Embryonic facial prominence (tissue), 1 donor: Measurements from ENCODE around the gene ZBTB20.

ENCODE experiments used
- DNase-seq: peaks from one replicate; pipeline ENCODE4 v3.0.0-alpha.2; 2016; ENCODE audit errors: extremely low spot score

Gene ZBTB20

GRCh38 chr3:114332342-114333179 lies 814.5 kb downstream of the ZBTB20 start:
- no peak for DNase-seq

- DNase-seq, result no peak
These were observed 815.4 kb downstream of the ZBTB20 start for GRCh38 chr3:114331710-114332109.

- DNase-seq, result no peak
These were observed 816.1 kb downstream of the ZBTB20 start for GRCh38 chr3:114331007-114331406.

- DNase-seq, result no peak
These were observed 817.3 kb downstream of the ZBTB20 start for GRCh38 chr3:114329823-114330222.

GRCh38 chr3:114328345-114328744 lies 818.7 kb downstream of the ZBTB20 start:
- DNase-seq, result no peak

GRCh38 chr3:114327665-114328064 lies 819.4 kb downstream of the ZBTB20 start:
- DNase-seq, result no peak

- DNase-seq, result no peak
These were observed 823.4 kb downstream of the ZBTB20 start for GRCh38 chr3:114323546-114324254.

- no peak for DNase-seq
These were observed 826.8 kb downstream of the ZBTB20 start for GRCh38 chr3:114320246-114320645.

GRCh38 chr3:114319453-114319852 lies 827.6 kb downstream of the ZBTB20 start:
- no peak for DNase-seq

- DNase-seq, result no peak
These were observed 828.8 kb downstream of the ZBTB20 start for GRCh38 chr3:114318295-114318694.

GRCh38 chr3:114314282-114314681 lies 832.8 kb downstream of the ZBTB20 start:
- DNase-seq, result no peak

- DNase-seq, result no peak
These were observed 833.7 kb downstream of the ZBTB20 start for GRCh38 chr3:114313426-114313825.

- no peak for DNase-seq
These were observed 836.4 kb downstream of the ZBTB20 start for GRCh38 chr3:114310695-114311094.

GRCh38 chr3:114308830-114309229 lies 838.3 kb downstream of the ZBTB20 start:
- no peak for DNase-seq

GRCh38 chr3:114308377-114308776 lies 838.7 kb downstream of the ZBTB20 start:
- DNase-seq, result no peak

GRCh38 chr3:114307832-114308231 lies 839.3 kb downstream of the ZBTB20 start:
- no peak for DNase-seq

- no peak for DNase-seq
These were observed 839.8 kb downstream of the ZBTB20 start for GRCh38 chr3:114307222-114307830.

- DNase-seq, result no peak
These were observed 847.0 kb downstream of the ZBTB20 start for GRCh38 chr3:114299941-114300624.

- DNase-seq, result no peak
These were observed 847.7 kb downstream of the ZBTB20 start for GRCh38 chr3:114299421-114299820.

GRCh38 chr3:114295946-114296345 lies 851.1 kb downstream of the ZBTB20 start:
- no peak for DNase-seq

- DNase-seq, result no peak
These were observed 852.1 kb downstream of the ZBTB20 start for GRCh38 chr3:114294940-114295480.
